ENCODE results near the gene USP50.
"Not testable (repeated sequence)": the region's sequence is repeated elsewhere in the genome, so short reads cannot be mapped to it uniquely, and the experiment has no call there.

USP50 gene

GRCh38 chr15:50546566-50546965, at the start of gene USP50:
USP50 (minus strand) TSS chr15:50546666; CDS start chr15:50546525, 141 bp downstream.
- no peak for DNase-seq (ENCODE audit: low spot score)

GRCh38 chr15:50594311-50594710, 47.8 kb upstream of the USP50 start:
- no peak for DNase-seq (ENCODE audit: low spot score)

GRCh38 chr15:50593761-50594160, 47.3 kb upstream of the USP50 start:
- DNase-seq (ENCODE audit: low spot score), result no peak

- DNase-seq (ENCODE audit: low spot score), result no peak
Observed at GRCh38 chr15:50590288-50590687, 43.8 kb upstream of the USP50 start.

- no peak for DNase-seq (ENCODE audit: low spot score)
Observed at GRCh38 chr15:50577492-50577891, 31.0 kb upstream of the USP50 start.

GRCh38 chr15:50576166-50576565, 29.7 kb upstream of the USP50 start:
- DNase-seq (ENCODE audit: low spot score), result no peak

- not testable (repeated sequence) for DNase-seq (ENCODE audit: low spot score)
Observed at GRCh38 chr15:50573842-50574241, 27.4 kb upstream of the USP50 start.

GRCh38 chr15:50563756-50564155, 17.3 kb upstream of the USP50 start:
- DNase-seq (ENCODE audit: low spot score), result no peak

- no peak for DNase-seq (ENCODE audit: low spot score)
Observed at GRCh38 chr15:50562735-50563640, 16.5 kb upstream of the USP50 start.

- no peak for DNase-seq (ENCODE audit: low spot score)
Observed at GRCh38 chr15:50558012-50558411, 11.5 kb upstream of the USP50 start.

- no peak for DNase-seq (ENCODE audit: low spot score)
Observed at GRCh38 chr15:50556642-50557371, 10.3 kb upstream of the USP50 start.

- DNase-seq (ENCODE audit: low spot score), result no peak
Observed at GRCh38 chr15:50552238-50552637, 5.8 kb upstream of the USP50 start.

GRCh38 chr15:50549326-50549725, 2.9 kb upstream of the USP50 start:
- no peak for DNase-seq (ENCODE audit: low spot score)

- no peak for DNase-seq (ENCODE audit: low spot score)
Observed at GRCh38 chr15:50544368-50544767, 2.1 kb downstream of the USP50 start.

GRCh38 chr15:50543556-50543955, 2.9 kb downstream of the USP50 start:
- DNase-seq (ENCODE audit: low spot score), result no peak

- DNase-seq (ENCODE audit: low spot score), result no peak
Observed at GRCh38 chr15:50542887-50543210, 3.6 kb downstream of the USP50 start.

GRCh38 chr15:50531766-50532165, 14.7 kb downstream of the USP50 start:
- no peak for DNase-seq (ENCODE audit: low spot score)

GRCh38 chr15:50531163-50531562, 15.3 kb downstream of the USP50 start:
- DNase-seq (ENCODE audit: low spot score), result no peak

GRCh38 chr15:50523851-50524251, 22.6 kb downstream of the USP50 start:
- no peak for DNase-seq (ENCODE audit: low spot score)

GRCh38 chr15:50519740-50520425, 26.6 kb downstream of the USP50 start:
- no peak for DNase-seq (ENCODE audit: low spot score)

GRCh38 chr15:50513001-50513400, 33.5 kb downstream of the USP50 start:
- no peak for DNase-seq (ENCODE audit: low spot score)

- no peak for DNase-seq (ENCODE audit: low spot score)
Observed at GRCh38 chr15:50506121-50506520, 40.3 kb downstream of the USP50 start.

- DNase-seq (ENCODE audit: low spot score), result not testable (repeated sequence)
Observed at GRCh38 chr15:50505656-50506055, 40.8 kb downstream of the USP50 start.
